GM23248 (cell line): ENCODE data around the gene ALX3.

Experiments used
- EZH2 ChIP-seq: fragments of 200-600 bp; sonication (generic); IDR thresholded peaks from 2 replicates; pipeline ENCODE4 v1.6.1; 2018; ENCODE audit warnings: antibody characterized with exemption, mild to moderate bottlenecking; ENCODE audit not compliant: insufficient read depth, poor library complexity, severe bottlenecking
- EZH2phosphoT487 ChIP-seq: fragments of 200-600 bp; sonication (generic); IDR thresholded peaks from 2 replicates; pipeline ENCODE4 v1.6.1; 2018; ENCODE audit warnings: antibody characterized with exemption, moderate library complexity, mild to moderate bottlenecking, low read depth; ENCODE audit not compliant: insufficient read depth

GRCh38 chr1:110012100-110012780 lies 58.2 kb downstream of the ALX3 start:
- TF ChIP-seq EZH2 (no peak), EZH2phosphoT487 (no peak)
